Measurements from ENCODE around the gene NEMF. TPM values are rescaled to one million over a fixed set of nuclear protein-coding genes. Genes with fewer than 3 reads are reported as not detected.
A peak's percentile ranks its signal among the peaks of the same experiment; 100 is the strongest.
"Not testable (repeated sequence)": the region's sequence is repeated elsewhere in the genome, so short reads cannot be mapped to it uniquely, and the experiment has no call there.

NEMF gene
- polyA plus RNA-seq, 4 donors = 81.3 to 101 (median 91.7) TPM

GRCh38 chr14:49766839-49767238 is 85.7 kb downstream of the NEMF start:
- peak in 2 of 4 donors; percentile 13 to 43 for DNase-seq (ENCODE audit: low read depth in 4 of 4, low spot score in 2 of 4)

GRCh38 chr14:49761839-49762551 is 90.6 kb downstream of the NEMF start:
- DNase-seq (ENCODE audit: low read depth in 4 of 4, low spot score in 2 of 4) = no peak

GRCh38 chr14:49755378-49755777 is 97.2 kb downstream of the NEMF start:
- no peak for DNase-seq (ENCODE audit: low read depth in 4 of 4, low spot score in 2 of 4)

- no peak for DNase-seq (ENCODE audit: low read depth in 4 of 4, low spot score in 2 of 4)
These were observed 98.0 kb downstream of the NEMF start for GRCh38 chr14:49754570-49755097.

- DNase-seq (ENCODE audit: low read depth in 4 of 4, low spot score in 2 of 4) = not testable (repeated sequence)
These were observed 106.1 kb downstream of the NEMF start for GRCh38 chr14:49746476-49746875.

GRCh38 chr14:49745191-49745590 is 107.4 kb downstream of the NEMF start:
- DNase-seq (ENCODE audit: low read depth in 4 of 4, low spot score in 2 of 4) = no peak

GRCh38 chr14:49735669-49736068 is 116.9 kb downstream of the NEMF start:
- DNase-seq (ENCODE audit: low read depth in 4 of 4, low spot score in 2 of 4) = not testable (repeated sequence)

- DNase-seq (ENCODE audit: low read depth in 4 of 4, low spot score in 2 of 4) = no peak
These were observed 118.8 kb downstream of the NEMF start for GRCh38 chr14:49733836-49734235.

- DNase-seq (ENCODE audit: low read depth in 4 of 4, low spot score in 2 of 4) = no peak
These were observed 119.7 kb downstream of the NEMF start for GRCh38 chr14:49732896-49733295.

Other genes starting within 250 kb of the NEMF start
- 100 to 1,000 TPM; 142 to 223 (median 205) TPM for gene RPL36AL, start 232.2 kb downstream of the NEMF start, polyA plus RNA-seq (ENCODE audit: insufficient read length in 4 of 4)
- gene MGAT2, start 232.0 kb downstream of the NEMF start, polyA plus RNA-seq (ENCODE audit: insufficient read length in 4 of 4) = 10 to 100 TPM; 10.6 to 25.2 (median 20.3) TPM
- 10 to 100 TPM; 15.5 to 19.1 (median 17.3) TPM for gene DNAAF2, start 217.5 kb downstream of the NEMF start, polyA plus RNA-seq (ENCODE audit: insufficient read length in 4 of 4)
- 10 to 100 TPM; 12.5 to 31.9 (median 19.0) TPM for gene POLE2, start 164.6 kb downstream of the NEMF start, polyA plus RNA-seq (ENCODE audit: insufficient read length in 4 of 4)
- 1 to 10 TPM; 4.9 to 8.2 (median 6.1) TPM for gene KLHDC1, start 159.7 kb downstream of the NEMF start, polyA plus RNA-seq (ENCODE audit: insufficient read length in 4 of 4)
- 100 to 1,000 TPM; 135 to 180 (median 160) TPM for gene KLHDC2, start 84.6 kb downstream of the NEMF start, polyA plus RNA-seq (ENCODE audit: insufficient read length in 4 of 4)
- 10 to 100 TPM; 80.4 to 89.5 (median 85.1) TPM for gene ARF6, start 40.3 kb upstream of the NEMF start, polyA plus RNA-seq (ENCODE audit: insufficient read length in 4 of 4)

All from left renal cortex interstitium (tissue), 4 donors.